CD14-positive monocyte (primary cell): ENCODE data around the gene SLC44A2. TPM values are rescaled to one million over a fixed set of nuclear protein-coding genes. Genes with fewer than 3 reads are reported as not detected.

Experiments used
- DNase-seq, 3 donors: peaks; one replicate each; pipeline ENCODE4 v3.0.0-alpha.2; 2011 to 2022
- H2AFZ ChIP-seq: 2 replicates; pipeline ENCODE4 v1.6.0; 2012; ENCODE audit warnings: mild to moderate bottlenecking, low read depth, low read length, inconsistent platforms; ENCODE audit not compliant: insufficient read depth, poor library complexity, severe bottlenecking
- H3K27ac ChIP-seq, 2 donors: 1 replicate in 1 of 2; 2 replicates in 1 of 2; pipeline ENCODE4 v1.5.1; 2012 to 2013; ENCODE audit warnings: low read length in 2 of 2, control low read depth in 1 of 2, inconsistent platforms in 1 of 2, low read depth in 1 of 2, mild to moderate bottlenecking in 1 of 2
- H3K27me3 ChIP-seq, 2 donors: one replicate each; pipeline versions ENCODE4 v1.6.0 to v1.6.1; 2011 to 2013; ENCODE audit warnings: low read length in 2 of 2; ENCODE audit not compliant: control insufficient read depth in 2 of 2, insufficient read depth in 2 of 2
- H3K36me3 ChIP-seq, 2 donors: replicated peaks in 1 of 2; 1 replicate in 1 of 2; 2 replicates in 1 of 2; pipeline versions ENCODE4 v1.5.1 to v1.6.1; 2012 to 2013; ENCODE audit warnings: low read length in 2 of 2, control low read depth in 1 of 2, inconsistent platforms in 1 of 2, mild to moderate bottlenecking in 1 of 2; ENCODE audit not compliant: insufficient read depth in 2 of 2, control insufficient read depth in 1 of 2
- H3K4me1 ChIP-seq, 2 donors: 1 replicate in 1 of 2; 2 replicates in 1 of 2; pipeline versions ENCODE4 v1.5.1 to v1.6.1; 2012 to 2013; ENCODE audit warnings: low read length in 2 of 2, control low read depth in 1 of 2, inconsistent platforms in 1 of 2, mild to moderate bottlenecking in 1 of 2, moderate library complexity in 1 of 2; ENCODE audit not compliant: insufficient read depth in 2 of 2, control insufficient read depth in 1 of 2
- H3K4me2 ChIP-seq: replicated peaks from 2 replicates; pipeline ENCODE3; 2012; ENCODE audit warnings: low read length, moderate library complexity, mild to moderate bottlenecking; ENCODE audit not compliant: poor library complexity, severe bottlenecking; ENCODE audit errors: extremely low read depth
- H3K4me3 ChIP-seq, 3 experiments: fragments of 200-600 bp in 1 of 3; sonication (generic) in 1 of 3; replicated peaks in 1 of 3; 1 replicate in 2 of 3; 2 replicates in 1 of 3; pipeline ENCODE4 v1.5.1; 2011 to 2013; ENCODE audit warnings: low read length in 3 of 3, mild to moderate bottlenecking in 3 of 3, control low read depth in 2 of 3, low read depth in 2 of 3, inconsistent platforms in 1 of 3, moderate library complexity in 1 of 3
- H3K79me2 ChIP-seq: 2 replicates; pipeline ENCODE4 v1.6.0; 2012; ENCODE audit warnings: mild to moderate bottlenecking, control low read depth, inconsistent platforms, low read length, moderate library complexity; ENCODE audit not compliant: insufficient read depth
- H3K9ac ChIP-seq: 2 replicates; pipeline ENCODE4 v1.6.0; 2017; ENCODE audit warnings: low read length, mild to moderate bottlenecking; ENCODE audit not compliant: insufficient read depth, poor library complexity, severe bottlenecking
- H3K9me3 ChIP-seq, 2 donors: replicated peaks in 1 of 2; 1 replicate in 1 of 2; 2 replicates in 1 of 2; pipeline versions ENCODE4 v1.5.1 to v1.6.1; 2012 to 2013; ENCODE audit warnings: low read length in 2 of 2, control low read depth in 1 of 2; ENCODE audit not compliant: control insufficient read depth in 1 of 2, insufficient read depth in 1 of 2
- H4K20me1 ChIP-seq: 2 replicates; pipeline ENCODE4 v1.6.0; 2012; ENCODE audit warnings: mild to moderate bottlenecking, low read length, control low read depth, moderate library complexity; ENCODE audit not compliant: insufficient read depth
- H3K27ac Mint-ChIP-seq, 7 donors: one replicate each; pipeline ENCODE4 v1.8.0; 2020; ENCODE audit warnings: mild to moderate bottlenecking in 7 of 7, mixed read lengths in 7 of 7, moderate library complexity in 6 of 7, inconsistent platforms in 2 of 7
- H3K27me3 Mint-ChIP-seq, 3 donors: one replicate each; pipeline ENCODE4 v1.8.0; 2021 to 2022; ENCODE audit warnings: low read depth in 3 of 3, mild to moderate bottlenecking in 3 of 3, mixed read lengths in 3 of 3, moderate library complexity in 3 of 3, inconsistent platforms in 1 of 3
- H3K36me3 Mint-ChIP-seq, 2 donors: one replicate each; pipeline ENCODE4 v1.8.0; 2020; ENCODE audit warnings: mixed read lengths in 2 of 2, inconsistent platforms in 1 of 2, mild to moderate bottlenecking in 1 of 2
- H3K4me1 Mint-ChIP-seq: one replicate; pipeline ENCODE4 v1.8.0; 2020; ENCODE audit warnings: mild to moderate bottlenecking, mixed read lengths
- H3K4me3 Mint-ChIP-seq, 2 donors: one replicate each; pipeline ENCODE4 v1.8.0; 2020; ENCODE audit warnings: mild to moderate bottlenecking in 2 of 2, mixed read lengths in 2 of 2, moderate library complexity in 1 of 2
- H3K9me3 Mint-ChIP-seq, 7 donors: one replicate each; pipeline ENCODE4 v1.8.0; 2020 to 2022; ENCODE audit warnings: mixed read lengths in 7 of 7, mild to moderate bottlenecking in 6 of 7, moderate library complexity in 6 of 7, inconsistent platforms in 2 of 7
- CTCF ChIP-seq: fragments of 200-600 bp; IDR thresholded peaks from one replicate; pipeline ENCODE4 v1.8.0; 2022; ENCODE audit warnings: antibody characterized with exemption, mild to moderate bottlenecking
- WGBS: methylation state at CpG from one replicate; pipeline ENCODE4 v1.1.5; 2013; ENCODE audit warnings: missing lambda C conversion rate; ENCODE audit not compliant: insufficient coverage; 5-methylcytosine and 5-hydroxymethylcytosine counted together
- intact Hi-C, 2 donors: fragments of 100-400 bp; cut with micrococcal nuclease; formaldehyde crosslinking; loops; one replicate each; pipeline versions ENCODE4 v1.15.0 to v1.15.1; 2023
- polyA plus RNA-seq, 3 donors: library from polyadenylated mRNA; depleted of rRNA in 1 of 3; unstranded in 2 of 3; stranded (reverse) in 1 of 3; fragments of 300-500 nt in 2 of 3; fragments of >200 nt in 1 of 3; fragmentation: Illumina TruSeq in 2 of 3; gene quantifications; 1 replicate in 2 of 3; 2 replicates in 1 of 3; pipeline ENCODE4 v1.2.3, GENCODE V29; 2012 to 2021

SLC44A2 gene
- polyA plus RNA-seq, 3 donors, result 43.5 to 95.9 (median 69.4) TPM

- H3K4me1 ChIP-seq, result peaks cover 10 to 18% of the 10 kb centered on the region in 2 donors
- no peak overlapping the region for H3K4me3 ChIP-seq
- peaks cover 64% of the 10 kb centered on the region for H4K20me1 ChIP-seq
These were observed 13.4 kb upstream of the SLC44A2 start for GRCh38 chr19:10611907-10612306.

GRCh38 chr19:10612499-10613119 is 12.7 kb upstream of the SLC44A2 start:
- Mint-ChIP-seq H3K4me1 (peaks cover 24% of the 10 kb centered on the region), H3K4me3 (no peak overlapping the region), H3K36me3 (peaks cover 9 to 13% of the 10 kb centered on the region in 2 donors), H3K27me3 (peaks cover 0 to 3% (median 3%) of the 10 kb centered on the region in 3 donors), H3K27ac (no peak overlapping the region), H3K9me3 (no peaks in the 10 kb centered on the region)
- TF ChIP-seq CTCF, result no peak
- Histone ChIP-seq H3K36me3 (no peaks in the 10 kb centered on the region), H2AFZ (no peak overlapping the region), H3K27me3 (no peaks in the 10 kb centered on the region), H3K9ac (no peak overlapping the region), H3K27ac (no peak overlapping the region), H3K4me3 (no peak overlapping the region), H3K9me3 (no peaks in the 10 kb centered on the region), H3K79me2 (no peaks in the 10 kb centered on the region), H3K4me2 (no peak overlapping the region), H4K20me1 (peaks cover 67% of the 10 kb centered on the region), H3K4me1 (peaks cover 10 to 18% of the 10 kb centered on the region in 2 donors)
- DNase-seq, result no peak
- intact Hi-C loops, result no loop called here
- 95% methylated on average over 11 of the region's 15 CpGs for WGBS

More at GRCh38 chr19:10611907-10612306, 13.4 kb upstream of the SLC44A2 start:
- Histone ChIP-seq H3K27ac (no peak overlapping the region), H3K36me3 (no peaks in the 10 kb centered on the region), H3K79me2 (no peaks in the 10 kb centered on the region), H3K4me2 (no peak overlapping the region), H3K27me3 (no peaks in the 10 kb centered on the region), H3K9me3 (no peaks in the 10 kb centered on the region), H2AFZ (no peak overlapping the region), H3K9ac (no peak overlapping the region)
- Mint-ChIP-seq H3K4me1 (peaks cover 22% of the 10 kb centered on the region), H3K27me3 (peaks cover 0 to 3% (median 3%) of the 10 kb centered on the region in 3 donors), H3K9me3 (peaks cover 0 to 1% (median 0%) of the 10 kb centered on the region in 7 donors), H3K27ac (no peak overlapping the region), H3K4me3 (no peak overlapping the region), H3K36me3 (peaks cover 7 to 13% of the 10 kb centered on the region in 2 donors)
- intact Hi-C loops, result no loop called here
- DNase-seq, result no peak
- WGBS, result 100% methylated on average over 4 of the region's 5 CpGs
- TF ChIP-seq CTCF, result no peak
